ENCODE results near the gene ABCC6.
"Not testable (repeated sequence)": the region's sequence is repeated elsewhere in the genome, so short reads cannot be mapped to it uniquely, and the experiment has no call there.

The ABCC6 gene

GRCh38 chr16:16190546-16190945 is 32.7 kb downstream of the ABCC6 start:
- no peak for DNase-seq (ENCODE audit: low read depth)

- no peak for DNase-seq (ENCODE audit: low read depth)
Measured at GRCh38 chr16:16189842-16190241, 33.5 kb downstream of the ABCC6 start.

DNA sequence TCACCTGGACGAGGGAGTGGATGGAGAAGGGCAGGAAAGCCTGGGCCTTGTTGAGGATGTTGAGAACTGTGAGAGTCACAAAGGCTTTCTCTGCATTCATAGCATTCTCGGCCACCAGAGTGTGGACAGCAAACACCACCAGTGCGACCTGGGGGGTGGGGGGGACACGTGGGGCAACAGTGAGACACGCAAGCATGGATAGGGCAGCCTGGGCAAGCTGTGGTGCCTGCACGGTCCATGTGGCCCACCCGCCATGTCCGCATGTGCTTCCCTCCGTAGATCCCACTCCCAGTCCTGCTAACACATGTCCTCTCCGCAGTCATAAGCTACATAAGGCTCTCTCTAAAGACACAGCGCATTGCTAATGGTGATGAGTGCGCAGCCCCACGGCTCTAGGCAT is 34.5 kb downstream of the ABCC6 start:
- DNase-seq (ENCODE audit: low read depth) = no peak

DNA sequence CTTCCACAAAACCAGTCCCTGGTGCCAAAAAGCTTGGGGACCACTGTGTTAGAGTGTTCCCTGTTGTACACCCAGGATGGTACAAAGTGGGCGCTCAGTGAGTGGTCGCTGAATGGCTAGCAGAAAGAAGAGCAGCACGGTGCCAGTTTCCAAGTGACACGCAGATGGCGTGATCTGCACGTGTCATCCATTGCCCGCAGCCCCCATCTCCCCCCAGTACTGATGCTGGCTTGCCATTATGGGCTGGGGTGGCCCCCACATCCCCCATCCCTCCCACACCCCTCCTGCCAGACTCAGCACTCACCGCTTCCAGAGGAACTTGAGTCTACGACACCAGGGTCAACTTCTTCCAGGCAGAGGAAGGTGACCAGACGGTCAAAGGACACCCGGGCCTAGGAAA is 36.5 kb downstream of the ABCC6 start:
- no peak for DNase-seq (ENCODE audit: low read depth)

DNA sequence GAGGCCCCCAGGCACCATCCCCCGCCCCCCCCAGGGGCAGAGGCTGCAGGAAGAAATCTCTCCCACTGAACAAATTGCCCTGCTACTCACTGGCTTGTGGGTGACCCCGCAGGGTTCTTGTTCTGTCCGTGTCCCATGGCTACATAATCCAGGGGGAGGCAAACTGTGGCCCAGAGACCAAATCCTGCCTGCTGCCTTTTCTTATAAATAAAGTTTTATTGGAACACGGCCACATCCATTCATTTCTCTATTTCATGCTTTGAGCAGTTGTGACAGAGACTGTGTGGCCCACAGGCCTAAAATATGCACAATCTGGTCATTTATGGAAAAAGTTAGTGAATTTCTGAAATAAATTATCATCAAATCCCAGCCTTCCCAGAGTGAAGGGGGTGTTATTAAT is 38.2 kb downstream of the ABCC6 start:
- no peak for DNase-seq (ENCODE audit: low read depth)

GRCh38 chr16:16184594-16184993 is 38.7 kb downstream of the ABCC6 start:
- DNase-seq (ENCODE audit: low read depth) = no peak

- no peak for DNase-seq (ENCODE audit: low read depth)
Measured at GRCh38 chr16:16183562-16183961, 39.7 kb downstream of the ABCC6 start.

DNA sequence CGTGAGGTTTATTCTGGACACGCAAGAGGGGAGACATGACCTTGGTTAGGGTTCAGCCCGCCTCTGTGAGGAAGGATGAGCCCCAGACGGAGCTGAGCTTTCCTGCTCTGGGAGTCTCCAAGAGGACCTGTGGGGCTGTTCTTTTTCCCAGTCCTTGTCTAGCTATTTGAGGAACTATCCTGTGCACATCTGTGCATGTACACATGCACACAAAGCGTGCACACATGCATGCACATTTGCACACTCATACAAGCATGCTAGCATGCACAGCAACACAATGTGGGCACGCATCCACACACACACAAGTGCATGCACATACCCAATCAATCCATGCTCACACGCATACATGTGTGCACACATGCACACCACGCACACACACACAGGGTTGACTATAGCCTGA is 40.4 kb downstream of the ABCC6 start:
- no peak for DNase-seq (ENCODE audit: low read depth)

- not testable (repeated sequence) for DNase-seq (ENCODE audit: low read depth)
Measured at GRCh38 chr16:16181748-16182147, 41.5 kb downstream of the ABCC6 start.

- no peak for DNase-seq (ENCODE audit: low read depth)
Measured at GRCh38 chr16:16178455-16179162, 44.7 kb downstream of the ABCC6 start.

DNA sequence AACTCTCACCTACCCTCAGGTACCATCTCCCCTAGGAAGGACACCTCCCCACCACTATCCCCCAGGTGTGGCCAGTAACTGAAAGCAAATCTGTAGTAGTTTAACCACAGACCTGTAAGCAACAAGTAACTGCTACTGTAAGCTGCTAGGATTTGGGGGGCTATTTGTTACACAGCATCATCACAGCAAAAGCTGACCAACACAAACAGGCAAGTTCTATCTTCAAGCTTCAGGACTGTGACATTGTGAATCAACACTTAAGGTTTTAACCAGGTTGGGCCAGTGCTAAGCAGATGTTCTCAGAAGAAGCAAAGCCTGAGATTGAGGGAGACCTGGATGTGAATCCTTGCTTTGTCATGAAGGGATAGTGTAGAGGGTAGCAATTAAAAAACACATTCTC is 47.0 kb downstream of the ABCC6 start:
- no peak for DNase-seq (ENCODE audit: low read depth)

DNA sequence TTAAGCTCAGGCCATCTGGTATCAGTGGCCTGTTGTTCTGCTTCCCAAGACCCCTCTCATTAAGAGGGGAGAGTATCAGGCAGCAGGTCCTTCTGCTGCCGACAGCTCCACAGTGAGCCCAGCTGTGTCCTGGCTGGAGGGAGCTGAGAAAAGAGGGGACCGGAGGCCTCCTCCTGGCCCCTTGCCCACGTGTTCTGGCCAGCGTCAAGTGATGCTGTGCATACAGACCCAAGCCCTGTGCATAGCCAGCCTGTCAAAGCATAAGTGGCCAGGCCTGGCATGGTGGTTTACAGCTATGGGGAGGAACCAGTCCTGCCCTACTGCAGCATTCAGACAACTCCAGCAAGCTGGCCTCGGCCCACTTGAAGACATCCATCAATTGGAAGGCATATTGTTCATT is 48.0 kb downstream of the ABCC6 start:
- DNase-seq (ENCODE audit: low read depth) = no peak

- no peak for DNase-seq (ENCODE audit: low read depth)
Measured at GRCh38 chr16:16172991-16173390, 50.3 kb downstream of the ABCC6 start.

GRCh38 chr16:16171332-16171919 is 51.9 kb downstream of the ABCC6 start:
- no peak for DNase-seq (ENCODE audit: low read depth)

- no peak for DNase-seq (ENCODE audit: low read depth)
Measured at GRCh38 chr16:16169615-16170014, 53.7 kb downstream of the ABCC6 start.

DNA sequence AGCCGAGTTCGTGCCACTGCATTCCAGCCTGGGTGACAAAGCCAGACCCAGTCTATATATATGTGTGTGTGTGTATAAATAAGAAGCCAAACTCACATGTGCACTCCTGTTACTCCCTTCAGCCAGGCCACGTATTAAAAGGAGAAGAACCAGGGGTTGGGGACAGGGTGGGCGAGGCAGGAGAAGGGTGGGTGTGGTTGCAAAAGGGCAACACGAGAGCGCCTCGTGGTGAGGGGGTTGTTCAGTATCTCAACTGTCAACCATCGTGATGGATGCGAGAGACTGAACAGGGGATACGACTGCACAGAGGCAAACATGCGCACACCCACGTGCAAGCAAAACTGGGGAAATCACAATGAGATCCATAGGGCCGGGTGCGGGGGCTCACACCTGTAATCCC is 54.9 kb downstream of the ABCC6 start:
- DNase-seq (ENCODE audit: low read depth) = no peak

- no peak for DNase-seq (ENCODE audit: low read depth)
Measured at GRCh38 chr16:16167927-16168326, 55.4 kb downstream of the ABCC6 start.

DNA sequence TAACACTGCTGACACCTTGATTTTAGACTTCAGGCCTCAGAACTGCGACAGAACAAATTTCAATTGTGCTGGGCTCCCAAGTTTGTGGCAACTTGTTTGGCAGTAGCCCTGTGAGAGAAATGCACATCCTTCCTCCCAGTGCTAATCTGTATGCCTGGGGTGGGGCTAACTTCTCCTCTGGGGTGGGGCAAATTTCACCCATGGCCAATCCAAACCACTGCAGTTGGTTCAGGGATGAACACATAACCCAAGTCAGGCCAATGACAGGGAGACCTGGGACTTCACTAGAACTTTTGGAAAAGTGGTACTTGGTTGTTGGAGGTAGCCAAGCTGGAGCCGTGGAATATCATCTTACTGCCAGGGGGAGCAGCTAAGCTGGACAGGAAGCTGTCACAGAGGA is 56.3 kb downstream of the ABCC6 start:
- DNase-seq (ENCODE audit: low read depth) = no peak

DNA sequence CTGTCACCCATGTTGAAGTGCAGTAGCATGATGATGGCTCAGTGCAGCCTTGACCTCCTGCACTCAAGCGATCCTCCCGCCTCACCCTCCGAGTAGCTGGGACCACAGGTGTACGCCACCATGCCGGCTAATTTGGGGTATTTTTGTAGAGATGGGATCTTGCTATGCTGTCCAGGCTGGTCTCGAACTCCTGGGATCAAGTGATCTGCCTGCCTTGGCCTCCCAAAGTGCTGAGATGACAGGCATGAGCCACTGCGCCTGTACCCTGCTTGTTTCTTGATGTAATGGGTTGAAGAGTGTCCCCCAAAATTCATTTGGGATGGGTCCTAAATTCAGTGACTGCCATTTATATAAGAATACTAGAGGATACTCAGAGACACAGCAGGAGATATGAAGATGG is 57.2 kb downstream of the ABCC6 start:
- no peak for DNase-seq (ENCODE audit: low read depth)

- no peak for DNase-seq (ENCODE audit: low read depth)
Measured at GRCh38 chr16:16164243-16164642, 59.1 kb downstream of the ABCC6 start.

GRCh38 chr16:16163571-16163970 is 59.7 kb downstream of the ABCC6 start:
- DNase-seq (ENCODE audit: low read depth) = no peak

- no peak for DNase-seq (ENCODE audit: low read depth)
Measured at GRCh38 chr16:16163109-16163508, 60.2 kb downstream of the ABCC6 start.

DNA sequence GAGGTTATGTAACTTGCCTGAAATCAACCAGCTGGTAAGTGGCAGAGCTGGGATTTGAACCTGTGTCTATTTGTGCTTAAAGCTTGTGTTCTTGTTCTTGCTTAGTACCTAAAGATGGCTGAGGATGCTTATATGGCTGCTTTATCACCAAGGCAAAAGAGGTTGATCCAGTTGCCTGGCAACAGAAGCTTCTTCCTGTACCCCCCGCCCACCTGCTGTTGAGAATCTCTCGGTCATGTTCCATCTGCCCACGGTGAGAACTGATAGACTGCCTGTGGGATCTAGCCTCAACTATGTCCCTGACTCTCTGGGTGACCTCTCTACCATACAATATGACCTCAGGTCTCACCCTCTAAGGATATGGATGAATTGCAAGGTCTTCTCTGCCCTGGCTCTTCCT is 60.7 kb downstream of the ABCC6 start:
- no peak for DNase-seq (ENCODE audit: low read depth)

DNA sequence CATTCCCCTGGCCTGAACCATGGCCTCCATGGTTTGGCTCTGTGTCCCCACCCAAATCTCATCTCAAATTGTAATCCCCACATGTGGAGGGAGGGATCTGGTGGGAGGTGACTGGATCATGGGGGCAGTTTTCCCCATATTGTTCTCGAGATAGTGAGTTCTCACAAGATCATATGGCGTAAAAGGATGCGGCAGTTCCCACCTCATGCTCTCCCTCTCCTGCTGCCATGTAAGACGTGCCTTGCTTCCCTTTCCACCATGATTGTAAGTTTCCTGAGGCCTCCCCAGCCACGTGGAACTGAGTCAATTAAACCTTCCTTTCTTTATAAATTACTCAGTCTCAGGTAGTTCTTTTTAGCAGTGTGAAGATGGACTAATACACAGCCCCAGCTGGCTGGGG is 61.5 kb downstream of the ABCC6 start:
- DNase-seq (ENCODE audit: low read depth) = not testable (repeated sequence)
